AG09319 (cell line): ENCODE measurements around the gene C1QTNF8.

ENCODE experiments used
- DNase-seq: peaks from one replicate; pipeline ENCODE4 v3.0.0-alpha.2; 2010; ENCODE audit warnings: low read depth; ENCODE audit errors: extremely low read depth
- TF ChIP-seq, protein P1 (sequence below): IDR thresholded peaks from 2 replicates; pipeline ENCODE4 v1.5.1; 2011; ENCODE audit warnings: low read depth, mild to moderate bottlenecking, inconsistent platforms, low read length, moderate library complexity

The C1QTNF8 gene

DNA sequence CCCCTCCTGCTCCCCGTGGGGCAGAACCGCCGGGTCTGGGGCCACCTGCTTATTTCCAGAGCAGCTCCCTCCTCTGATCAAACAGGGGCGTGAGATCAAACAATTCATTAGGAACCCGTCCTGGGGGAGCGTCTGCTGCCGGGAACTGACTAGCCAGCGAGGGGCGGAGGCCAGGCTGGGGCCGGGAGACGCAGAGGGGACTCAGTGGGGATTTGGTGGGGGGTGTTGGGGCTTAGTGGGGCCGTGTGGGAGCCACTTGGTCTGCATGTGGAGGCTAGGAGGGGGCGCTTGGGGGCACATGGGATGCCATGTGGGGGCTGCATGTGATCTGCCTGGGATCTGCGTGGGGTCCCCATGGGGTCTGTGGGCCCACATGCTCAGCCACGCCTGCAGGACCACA lies 36.4 kb upstream of the C1QTNF8 start:
- TF ChIP-seq, protein P1, sequence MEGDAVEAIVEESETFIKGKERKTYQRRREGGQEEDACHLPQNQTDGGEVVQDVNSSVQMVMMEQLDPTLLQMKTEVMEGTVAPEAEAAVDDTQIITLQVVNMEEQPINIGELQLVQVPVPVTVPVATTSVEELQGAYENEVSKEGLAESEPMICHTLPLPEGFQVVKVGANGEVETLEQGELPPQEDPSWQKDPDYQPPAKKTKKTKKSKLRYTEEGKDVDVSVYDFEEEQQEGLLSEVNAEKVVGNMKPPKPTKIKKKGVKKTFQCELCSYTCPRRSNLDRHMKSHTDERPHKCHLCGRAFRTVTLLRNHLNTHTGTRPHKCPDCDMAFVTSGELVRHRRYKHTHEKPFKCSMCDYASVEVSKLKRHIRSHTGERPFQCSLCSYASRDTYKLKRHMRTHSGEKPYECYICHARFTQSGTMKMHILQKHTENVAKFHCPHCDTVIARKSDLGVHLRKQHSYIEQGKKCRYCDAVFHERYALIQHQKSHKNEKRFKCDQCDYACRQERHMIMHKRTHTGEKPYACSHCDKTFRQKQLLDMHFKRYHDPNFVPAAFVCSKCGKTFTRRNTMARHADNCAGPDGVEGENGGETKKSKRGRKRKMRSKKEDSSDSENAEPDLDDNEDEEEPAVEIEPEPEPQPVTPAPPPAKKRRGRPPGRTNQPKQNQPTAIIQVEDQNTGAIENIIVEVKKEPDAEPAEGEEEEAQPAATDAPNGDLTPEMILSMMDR = no peak
- DNase-seq = no peak

DNA sequence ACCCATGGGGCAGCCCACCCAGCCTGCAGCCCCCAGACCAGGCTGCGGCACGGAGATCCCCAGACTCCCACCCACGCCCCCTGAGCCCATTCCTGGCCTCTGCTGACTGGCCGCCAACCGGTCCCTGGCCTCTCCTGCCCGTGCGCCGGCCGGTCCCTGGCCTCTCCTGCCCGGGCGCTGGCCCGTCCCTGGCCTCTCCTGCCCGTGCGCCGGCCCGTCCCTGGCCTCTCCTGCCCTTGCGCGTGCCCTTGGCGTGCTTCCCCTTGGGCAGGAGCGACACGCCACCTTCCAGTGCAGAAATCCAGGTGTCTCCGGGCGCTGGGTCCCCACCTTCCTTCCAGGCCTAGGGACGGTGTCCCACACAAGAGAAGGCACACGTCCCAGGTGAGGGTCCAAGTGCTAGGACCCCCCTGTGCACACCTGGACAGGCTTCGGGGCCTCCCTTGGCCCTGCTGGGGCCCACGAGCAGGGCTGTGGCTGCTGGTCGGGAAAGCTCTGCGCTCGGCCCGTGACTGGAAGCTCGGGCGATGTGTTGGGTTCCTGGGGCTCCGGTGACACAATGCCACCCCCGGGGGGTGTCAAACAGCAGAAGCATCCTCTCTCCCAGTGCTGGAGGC lies 35.4 kb upstream of the C1QTNF8 start:
- no peak for DNase-seq
- TF ChIP-seq, protein P1 = no peak

DNA sequence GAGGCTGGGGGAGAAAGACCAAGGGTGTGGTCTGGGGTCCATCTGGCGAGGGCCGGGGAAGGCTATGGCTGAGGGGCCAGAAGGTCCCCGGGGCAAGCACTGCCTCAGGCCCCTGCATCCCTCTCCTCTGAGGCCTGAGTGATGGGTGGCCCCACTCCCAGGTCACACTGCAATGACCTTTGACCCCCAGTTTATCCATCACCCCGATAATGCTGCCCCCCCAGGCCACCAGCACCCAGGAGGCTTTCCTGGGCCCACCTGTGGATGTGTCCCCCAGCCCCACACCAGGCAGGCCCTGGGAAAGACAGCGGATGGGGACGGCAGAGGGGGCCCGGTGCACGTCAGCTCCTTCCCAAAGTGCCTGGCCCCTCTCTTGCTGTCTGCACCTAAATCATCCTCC lies 34.3 kb upstream of the C1QTNF8 start:
- TF ChIP-seq, protein P1 = no peak
- no peak for DNase-seq

DNA sequence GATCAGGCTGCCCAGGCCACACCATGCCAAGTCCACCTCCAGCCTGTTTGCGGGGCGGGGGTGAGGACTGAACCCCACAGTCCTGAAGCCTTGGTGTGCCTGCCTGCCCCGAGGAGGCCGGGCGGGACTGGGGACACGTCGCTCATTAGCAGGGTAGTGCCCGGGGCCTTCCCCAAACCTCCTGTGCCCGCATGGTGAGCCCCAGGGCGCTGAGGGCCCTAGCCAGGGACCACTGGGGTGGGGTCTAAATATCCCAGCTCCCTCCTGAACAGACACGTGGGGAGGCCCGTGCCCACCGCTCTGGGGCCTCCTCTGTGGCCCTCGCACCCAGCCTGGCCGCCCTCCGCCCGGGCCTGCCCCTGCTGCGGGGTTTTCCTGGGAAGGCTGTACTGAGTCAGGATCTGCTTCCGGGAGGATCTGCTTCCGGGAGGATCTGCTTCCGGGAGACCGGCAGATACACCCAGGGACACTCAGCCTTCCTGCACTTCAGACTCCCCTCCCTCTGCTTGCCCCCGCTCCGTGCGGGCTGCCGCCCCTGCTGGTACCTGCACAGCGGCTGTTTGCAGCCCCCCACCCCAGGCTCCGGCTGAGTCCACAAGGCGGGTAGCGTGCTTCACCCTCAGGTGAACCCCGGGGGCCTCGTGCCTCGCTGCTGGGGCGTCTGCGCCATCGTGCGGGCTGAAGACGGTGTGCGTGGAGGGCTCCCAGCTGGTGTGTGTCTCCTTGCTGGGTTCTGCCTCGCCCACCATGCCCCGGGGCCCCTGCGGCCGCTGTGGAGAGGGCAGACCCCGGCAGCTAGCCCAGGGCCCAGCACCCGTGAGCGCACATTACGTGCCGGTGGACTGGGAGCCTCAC lies 33.3 kb upstream of the C1QTNF8 start:
- TF ChIP-seq, protein P1 = no peak
- DNase-seq = no peak

DNA sequence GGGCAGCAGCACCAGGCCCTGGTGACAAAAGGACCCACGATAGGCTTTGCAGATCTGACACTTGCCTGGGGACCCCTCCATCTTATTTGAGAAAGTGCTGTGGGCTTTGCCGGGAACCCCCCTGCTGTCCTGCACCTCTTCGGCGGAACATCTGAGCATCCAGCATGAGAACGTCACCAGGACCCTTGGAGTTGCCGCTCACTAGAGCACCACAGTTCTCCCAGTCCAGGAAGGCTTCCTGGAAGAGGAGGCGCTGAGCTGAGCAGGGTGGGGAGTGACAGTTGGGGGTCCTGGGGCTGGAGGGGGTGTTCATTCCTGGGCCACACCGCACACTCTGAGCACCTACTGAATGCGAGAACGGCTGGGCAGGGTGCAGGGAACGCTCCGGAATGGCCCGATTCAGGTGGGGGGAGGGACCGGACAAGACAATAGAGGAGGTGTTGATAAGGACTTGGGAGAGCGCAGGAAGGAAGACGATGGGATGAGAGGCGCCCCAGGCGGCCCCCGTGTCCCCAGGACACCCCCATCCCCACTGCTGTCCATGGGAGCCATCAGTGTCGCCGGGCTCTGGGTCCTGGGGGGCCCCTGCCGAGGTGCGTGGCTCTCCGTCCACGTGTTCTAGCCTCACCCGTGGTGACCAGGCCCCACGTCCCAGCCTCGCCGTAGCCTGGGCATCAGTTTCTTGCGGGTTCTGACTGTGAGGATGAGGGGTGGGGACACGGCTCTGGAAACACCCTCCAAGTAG lies 32.1 kb upstream of the C1QTNF8 start:
- TF ChIP-seq, protein P1 = no peak
- no peak for DNase-seq

DNA sequence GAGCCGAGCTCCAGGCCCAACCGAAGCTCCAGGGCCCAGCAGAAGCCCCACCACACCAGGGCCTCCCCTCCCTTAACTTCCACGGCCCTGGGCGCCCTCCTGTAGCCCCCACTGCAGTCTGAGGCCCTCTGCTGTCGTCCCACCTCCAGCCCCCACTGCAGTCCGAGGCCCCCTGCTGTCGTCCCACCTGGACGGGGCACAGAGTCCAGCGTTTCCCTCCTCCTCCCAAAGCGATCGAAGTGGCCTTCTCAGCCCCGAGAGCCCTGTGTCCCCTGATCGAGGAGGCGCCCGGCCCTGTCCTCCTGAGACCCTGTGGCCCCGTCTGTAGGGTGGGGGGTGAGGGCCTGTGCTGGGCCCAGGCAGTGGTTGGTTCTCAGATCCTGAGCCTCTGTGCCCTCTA lies 31.1 kb upstream of the C1QTNF8 start:
- TF ChIP-seq, protein P1 = no peak
- no peak for DNase-seq

DNA sequence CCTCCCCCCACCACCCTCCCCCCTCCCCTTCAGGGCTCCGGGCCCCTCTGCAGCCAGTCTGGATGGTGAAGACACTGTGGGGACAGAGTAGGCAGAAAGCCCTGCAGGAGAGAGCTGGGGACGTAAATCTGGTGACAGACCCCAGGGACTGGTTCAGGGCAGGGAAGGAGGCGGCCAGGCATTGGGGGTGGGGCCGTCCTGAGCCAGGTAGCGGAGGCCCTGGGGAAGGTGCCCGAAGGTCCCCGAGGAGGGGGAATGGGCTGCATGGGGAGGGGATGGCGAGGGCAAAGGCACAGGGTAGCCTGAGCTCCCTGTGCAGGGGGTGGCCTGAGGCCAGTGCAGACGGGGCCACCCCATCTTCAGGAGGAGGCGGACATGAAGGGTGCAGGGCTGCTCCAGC lies 30.5 kb upstream of the C1QTNF8 start:
- TF ChIP-seq, protein P1 = no peak

More for the DNA sequence above, 30.5 kb upstream of the C1QTNF8 start:
- DNase-seq = no peak
